IMR-90 (cell line): ENCODE data around the gene CMTM1. TPM values are rescaled to one million over a fixed set of nuclear protein-coding genes. Genes with fewer than 3 reads are reported as not detected.

Experiments
- ATAC-seq: fragments of 200-7000 bp; cut with Tn5 transposase; 2 replicates; pipeline ENCODE4 v1.9.1; 2020; ENCODE audit warnings: low read depth, mild to moderate bottlenecking, moderate library complexity
- BruUV-seq: library from RNA; stranded (reverse); fragments of 400-500 nt; replicated peaks from 2 replicates; lab custom pipeline; 2021; lab: Mats Ljungman, UMichigan
- CTCF ChIA-PET: fragments of 300-600 bp; formaldehyde crosslinking; extraction: SDS; loops from one replicate; lab custom pipeline; 2021; ENCODE audit warnings: antibody characterized with exemption; lab: Yijun Ruan, JAX
- POLR2A ChIA-PET: fragments of 300-600 bp; sonication (Branson Sonifier 250); formaldehyde crosslinking; loops from one replicate; lab custom pipeline; 2022; ENCODE audit warnings: antibody characterized with exemption; ENCODE audit not compliant: unreplicated experiment; lab: Charles Lee
- DNase-seq: peaks from one replicate; pipeline ENCODE4 v3.0.0; 2013
- H2AFZ ChIP-seq: replicated peaks from 2 replicates; pipeline ENCODE3; 2013; ENCODE audit warnings: low read length, mild to moderate bottlenecking; ENCODE audit not compliant: poor library complexity
- H2AK5ac ChIP-seq: 2 replicates; pipeline ENCODE4 v1.6.1; 2013; ENCODE audit warnings: low read depth, low read length, inconsistent platforms
- H2AK9ac ChIP-seq: replicated peaks from 2 replicates; pipeline ENCODE3; 2013; ENCODE audit warnings: mild to moderate bottlenecking, low read depth, low read length, moderate library complexity; ENCODE audit not compliant: poor library complexity
- H2BK120ac ChIP-seq: 2 replicates; pipeline ENCODE4 v1.6.1; 2013; ENCODE audit warnings: low read depth, low read length, inconsistent platforms
- H2BK15ac ChIP-seq: 3 replicates; pipeline ENCODE4 v1.6.1; 2013; ENCODE audit warnings: low read depth, low read length, inconsistent platforms
- H2BK20ac ChIP-seq: 2 replicates; pipeline ENCODE4 v1.6.1; 2013; ENCODE audit warnings: low read depth, mild to moderate bottlenecking, inconsistent platforms, low read length, moderate library complexity
- H2BK5ac ChIP-seq: 2 replicates; pipeline ENCODE4 v1.6.1; 2013; ENCODE audit warnings: mild to moderate bottlenecking, low read depth, low read length, inconsistent platforms; ENCODE audit not compliant: poor library complexity, severe bottlenecking
- H3K14ac ChIP-seq: replicated peaks from 2 replicates; pipeline ENCODE4 v1.6.1; 2013; ENCODE audit warnings: low read depth, low read length, inconsistent platforms
- H3K18ac ChIP-seq: 2 replicates; pipeline ENCODE4 v1.6.1; 2013; ENCODE audit warnings: low read depth, low read length, control low read depth
- H3K23ac ChIP-seq: 2 replicates; pipeline ENCODE4 v1.6.1; 2013; ENCODE audit warnings: low read depth, low read length, inconsistent platforms
- H3K27ac ChIP-seq: 2 replicates; pipeline ENCODE4 v1.5.1; 2013; ENCODE audit warnings: mild to moderate bottlenecking, control low read depth, low read length; ENCODE audit not compliant: insufficient read depth
- H3K27me3 ChIP-seq: 2 replicates; pipeline ENCODE4 v1.6.1; 2013; ENCODE audit warnings: low read length; ENCODE audit not compliant: control insufficient read depth, insufficient read depth
- H3K36me3 ChIP-seq: 2 replicates; pipeline ENCODE4 v1.6.1; 2013; ENCODE audit warnings: low read length, mixed read lengths; ENCODE audit not compliant: control insufficient read depth, insufficient read depth
- H3K4ac ChIP-seq: 2 replicates; pipeline ENCODE4 v1.6.1; 2013; ENCODE audit warnings: low read depth, low read length, inconsistent platforms
- H3K4me1 ChIP-seq: 2 replicates; pipeline ENCODE4 v1.6.1; 2013; ENCODE audit warnings: low read length, mixed read lengths; ENCODE audit not compliant: control insufficient read depth, insufficient read depth
- H3K4me2 ChIP-seq: 2 replicates; pipeline ENCODE4 v1.6.1; 2013; ENCODE audit warnings: low read depth, mild to moderate bottlenecking, control low read depth, low read length, moderate library complexity
- H3K4me3 ChIP-seq: 2 replicates; pipeline ENCODE4 v1.5.1; 2013; ENCODE audit warnings: low read depth, mild to moderate bottlenecking, control low read depth, low read length, moderate library complexity; ENCODE audit not compliant: insufficient read depth
- H3K56ac ChIP-seq: 2 replicates; pipeline ENCODE4 v1.6.1; 2013; ENCODE audit warnings: low read length, inconsistent platforms; ENCODE audit not compliant: insufficient read depth; ENCODE audit errors: extremely low read depth
- H3K79me1 ChIP-seq, 2 experiments: 2 replicates each; pipeline ENCODE4 v1.6.1; 2013; ENCODE audit warnings: low read length in 2 of 2, inconsistent platforms in 1 of 2, low read depth in 1 of 2
- H3K9ac ChIP-seq: 2 replicates; pipeline ENCODE4 v1.6.1; 2013; ENCODE audit warnings: low read depth, low read length, control low read depth
- H3K9me1 ChIP-seq: 2 replicates; pipeline ENCODE4 v1.6.1; 2013; ENCODE audit warnings: low read length, inconsistent platforms; ENCODE audit not compliant: insufficient read depth
- H3K9me3 ChIP-seq: 2 replicates; pipeline ENCODE4 v1.6.1; 2013; ENCODE audit warnings: low read length; ENCODE audit not compliant: control insufficient read depth, insufficient read depth
- H4K20me1 ChIP-seq: 2 replicates; pipeline ENCODE4 v1.6.1; 2013; ENCODE audit warnings: low read length, inconsistent platforms; ENCODE audit not compliant: insufficient read depth
- H4K5ac ChIP-seq: 2 replicates; pipeline ENCODE4 v1.6.1; 2013; ENCODE audit warnings: mild to moderate bottlenecking, low read depth, low read length, control low read depth
- H4K8ac ChIP-seq, 2 experiments: 2 replicates each; pipeline ENCODE4 v1.6.1; 2013; ENCODE audit warnings: low read depth in 2 of 2, low read length in 2 of 2, control low read depth in 1 of 2, inconsistent platforms in 1 of 2
- H4K91ac ChIP-seq: 2 replicates; pipeline ENCODE4 v1.6.1; 2013; ENCODE audit warnings: low read depth, low read length, inconsistent platforms; ENCODE audit not compliant: insufficient read depth
- BHLHE40 ChIP-seq: fragments of 150-350 bp; IDR thresholded peaks from 2 replicates; pipeline ENCODE4 v1.6.1; 2016; ENCODE audit warnings: mild to moderate bottlenecking, low read depth, low read length
- CEBPB ChIP-seq: IDR thresholded peaks from 2 replicates; pipeline ENCODE4 v1.6.1; 2012; ENCODE audit warnings: low read depth, low read length, improper control_type of control experiment
- CHD1 ChIP-seq: IDR thresholded peaks from 2 replicates; pipeline ENCODE4 v1.6.1; 2012; ENCODE audit warnings: low read depth, low read length, improper control_type of control experiment
- CTCF ChIP-seq: conservative IDR thresholded peaks from 2 replicates; pipeline ENCODE4 v1.5.1; 2012; ENCODE audit warnings: mild to moderate bottlenecking, low read depth, low read length, improper control_type of control experiment
- ELK1 ChIP-seq: fragments of 150-350 bp; IDR thresholded peaks from 2 replicates; pipeline ENCODE4 v1.6.1; 2016; ENCODE audit warnings: low read depth, mild to moderate bottlenecking, low read length, moderate library complexity, borderline replicate concordance
- MAZ ChIP-seq: IDR thresholded peaks from 2 replicates; pipeline ENCODE4 v1.6.1; 2012; ENCODE audit warnings: low read depth, mild to moderate bottlenecking, low read length, improper control_type of control experiment, moderate library complexity, borderline replicate concordance
- MXI1 ChIP-seq: IDR thresholded peaks from 2 replicates; pipeline ENCODE4 v1.6.1; 2012; ENCODE audit warnings: low read depth, mild to moderate bottlenecking, low read length, moderate library complexity, borderline replicate concordance
- NFE2L2 ChIP-seq: fragments of 150-350 bp; IDR thresholded peaks from 2 replicates; pipeline ENCODE4 v1.6.1; 2016; ENCODE audit warnings: low read depth, mild to moderate bottlenecking, low read length
- RAD21 ChIP-seq: IDR thresholded peaks from 2 replicates; pipeline ENCODE4 v1.6.1; 2012; ENCODE audit warnings: low read length, improper control_type of control experiment
- RCOR1 ChIP-seq: IDR thresholded peaks from 2 replicates; pipeline ENCODE4 v1.6.1; 2012; ENCODE audit warnings: mild to moderate bottlenecking, low read length, improper control_type of control experiment; ENCODE audit not compliant: insufficient replicate concordance
- RFX5 ChIP-seq: IDR thresholded peaks from 2 replicates; pipeline ENCODE4 v1.8.0; 2012; ENCODE audit warnings: low read depth, mild to moderate bottlenecking, low read length, moderate library complexity
- SMC3 ChIP-seq: fragments of 150-350 bp; IDR thresholded peaks from 2 replicates; pipeline ENCODE4 v1.6.1; 2016; ENCODE audit warnings: low read depth, mild to moderate bottlenecking, antibody characterized with exemption, low read length, moderate library complexity
- USF2 ChIP-seq: fragments of 150-350 bp; IDR thresholded peaks from 2 replicates; pipeline ENCODE4 v1.6.1; 2017; ENCODE audit warnings: mild to moderate bottlenecking, antibody characterized with exemption, low read length, low read depth
- WGBS, 2 experiments: methylation state at CpG; one replicate each; pipeline versions ENCODE4 v1.1.5 to v1.1.7; 2013; ENCODE audit warnings: missing lambda C conversion rate in 2 of 2; ENCODE audit not compliant: insufficient read length in 1 of 2; ENCODE audit errors: extremely low coverage in 2 of 2; 5-methylcytosine and 5-hydroxymethylcytosine counted together
- dilution Hi-C: fragments of 300-500 bp; cut with HindIII; formaldehyde crosslinking; loops from one replicate; pipeline ENCODE4 v1.14.3; 2018; ENCODE audit warnings: low sequenced_read_pairs; ENCODE audit not compliant: unreplicated experiment
- in situ Hi-C: fragments of 300-500 bp; cut with MboI; formaldehyde crosslinking; loops from 3 replicates; pipeline ENCODE4 v1.14.3; 2019; ENCODE audit warnings: low sequenced_read_pairs, inconsistent platforms, mixed read lengths
- intact Hi-C: fragments of 100-400 bp; cut with micrococcal nuclease; formaldehyde crosslinking; loops from 2 replicates; pipeline ENCODE4 v1.10.0; 2022
- polyA plus RNA-seq, 3 experiments: library from polyadenylated mRNA; depleted of rRNA; stranded (reverse); fragments of >200 nt; gene quantifications; 2 replicates each; pipeline ENCODE4 v1.2.3, GENCODE V29; 2012; ENCODE audit warnings: low replicate concordance in 1 of 3
- total RNA-seq: library from RNA; depleted of rRNA; stranded (reverse); fragments of >200 nt; gene quantifications from 2 replicates; pipeline ENCODE4 v1.2.3, GENCODE V29; 2012

The CMTM1 gene
- total and polyA plus RNA-seq, 2 of the 4 experiments (the other 2 are of a cell fraction): 0.54 to 2.1 TPM

- TF ChIP-seq MXI1 (no peak), USF2 (no peak), SMC3 (no peak), ELK1 (no peak), RAD21 (no peak), CHD1 (no peak), CTCF (no peak), BHLHE40 (no peak), CEBPB (no peak), MAZ (no peak), NFE2L2 (no peak), RCOR1 (no peak), RFX5 (no peak)
- no peak overlapping the region for H3K4me3 ChIP-seq
- no peaks in the 10 kb centered on the region for H3K9me1 ChIP-seq
- H3K4me1 ChIP-seq: peaks cover 2% of the 10 kb centered on the region; the same call in 1 of the 2 replicates
- CTCF ChIA-PET: interaction anchor here (1.0 kb wide), 1 partner anchor 52 kb away, joined by 3 read pairs; no protein-coding TSS in a partner anchor
- no peak overlapping the region for H3K4me2 ChIP-seq
- no peak for ATAC-seq
- H2BK5ac ChIP-seq: no peak overlapping the region
- no peak overlapping the region for H2AK5ac ChIP-seq
- H4K91ac ChIP-seq: no peak overlapping the region
- no peak overlapping the region for H2AFZ ChIP-seq
- H4K8ac ChIP-seq: no peak overlapping the region
- POLR2A ChIA-PET: interaction anchor here (0.7 kb wide), 1 partner anchor 26 kb away, joined by 5 read pairs; no protein-coding TSS in a partner anchor
- no peak overlapping the region for H2AK9ac ChIP-seq
- peaks cover 23% of the 10 kb centered on the region for H3K36me3 ChIP-seq
- no peak overlapping the region for H3K9ac ChIP-seq
- H2BK120ac ChIP-seq: no peak overlapping the region
- H3K56ac ChIP-seq: no peak overlapping the region
- H3K9me3 ChIP-seq: no peaks in the 10 kb centered on the region
- no peak overlapping the region for H3K14ac ChIP-seq
- H3K18ac ChIP-seq: no peak overlapping the region
- no peak overlapping the region for H3K4ac ChIP-seq
- H3K27ac ChIP-seq: no peak overlapping the region
- H3K79me1 ChIP-seq: peaks cover 15 to 38% of the 10 kb centered on the region in 2 experiments; a peak in 3 of 4 replicates
- intact Hi-C loops (no loop called here), dilution Hi-C loops (no loop called here), in situ Hi-C loops (no loop called here)
- H2BK15ac ChIP-seq: no peak overlapping the region
- 0 out of 2 replicates have a peak, but pooled peaks cover 3% of the 10 kb centered on the region for H4K20me1 ChIP-seq
- no peaks in the 10 kb centered on the region for H3K27me3 ChIP-seq
- no TSS peak for BruUV-seq
- H4K5ac ChIP-seq: no peak overlapping the region
- no peak for DNase-seq
- no CpG with 5 or more reads among the region's 2 CpGs for WGBS, 2 experiments
- H3K23ac ChIP-seq: no peak overlapping the region
- H2BK20ac ChIP-seq: no peak overlapping the region
Measured at GRCh38 chr16:66563574-66564334, 2.5 kb upstream of the CMTM1 start.
